ENCODE data around the gene TTC23. TPM values are rescaled to one million over a fixed set of nuclear protein-coding genes. Genes with fewer than 3 reads are reported as not detected.

TTC23 gene
- total RNA-seq, 2 experiments from 2014 or later, result 2.8 to 7.6 TPM

DNA sequence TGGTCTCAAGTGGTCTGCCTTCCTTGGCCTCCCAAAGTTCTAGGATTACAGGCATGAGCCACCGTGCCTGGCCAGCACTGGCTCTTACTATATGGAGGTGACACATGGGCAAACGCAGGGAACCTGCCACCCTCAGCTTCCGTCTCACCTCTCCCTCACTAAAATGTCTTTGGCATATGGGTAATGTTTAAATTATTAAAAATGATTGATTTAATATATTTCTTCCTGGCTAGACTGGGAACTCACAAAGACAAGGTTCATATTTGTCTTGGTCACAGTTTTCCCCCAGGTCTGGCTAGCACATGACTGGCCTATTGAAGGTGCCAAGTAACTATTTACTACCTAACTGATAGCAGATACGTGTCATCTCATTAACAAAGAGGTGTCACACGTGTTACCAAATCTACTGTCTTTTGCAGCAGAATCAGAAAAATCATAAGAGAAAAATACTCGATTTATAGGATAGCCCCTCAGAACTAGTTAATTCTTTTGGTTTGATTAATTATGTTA lies 96.3 kb downstream of the TTC23 start:
- Histone ChIP-seq H3K79me2 (ENCODE audit: insufficient read depth, low read depth, low read length) (no peaks in the 10 kb centered on the region), H3K9me3 (ENCODE audit: low read length) (no peaks in the 10 kb centered on the region), H3K36me3 (ENCODE audit: insufficient read depth, low read length) (no peaks in the 10 kb centered on the region), H2AFZ (ENCODE audit: low read length) (no peak overlapping the region), H3K9me2 (ENCODE audit: insufficient read depth, low read length) (no peaks in the 10 kb centered on the region), H3K4me2 (ENCODE audit: low read length) (no peak overlapping the region), H3K4me3 (ENCODE audit: low read depth, low read length, poor library complexity, severe bottlenecking) (no peak overlapping the region), H3K4me1 (ENCODE audit: insufficient read depth, low read length, poor library complexity, severe bottlenecking) (no peaks in the 10 kb centered on the region), H4K20me1 (ENCODE audit: insufficient read depth, low read length) (no peaks in the 10 kb centered on the region), H3K27ac (ENCODE audit: low read depth, low read length, poor library complexity, severe bottlenecking) (no peak overlapping the region)
- CTCF ChIA-PET (ENCODE audit: unreplicated experiment), result no interaction called here
- POLR2A ChIA-PET, result no interaction called here
- no peak for DNase-seq (ENCODE audit: low spot score)
- BruUV-seq (replicated peaks), result no TSS peak
- TF ChIP-seq EZH2phosphoT487 (IDR thresholded peaks at IDR 0.05; ENCODE audit: borderline replicate concordance, low read depth, low read length) (no peak), CTCF (conservative IDR thresholded peaks at IDR 0.05; ENCODE audit: low read length) (no peak)
- intact Hi-C loops (cut with micrococcal nuclease; ENCODE audit: unreplicated experiment), result no loop called here

DNA sequence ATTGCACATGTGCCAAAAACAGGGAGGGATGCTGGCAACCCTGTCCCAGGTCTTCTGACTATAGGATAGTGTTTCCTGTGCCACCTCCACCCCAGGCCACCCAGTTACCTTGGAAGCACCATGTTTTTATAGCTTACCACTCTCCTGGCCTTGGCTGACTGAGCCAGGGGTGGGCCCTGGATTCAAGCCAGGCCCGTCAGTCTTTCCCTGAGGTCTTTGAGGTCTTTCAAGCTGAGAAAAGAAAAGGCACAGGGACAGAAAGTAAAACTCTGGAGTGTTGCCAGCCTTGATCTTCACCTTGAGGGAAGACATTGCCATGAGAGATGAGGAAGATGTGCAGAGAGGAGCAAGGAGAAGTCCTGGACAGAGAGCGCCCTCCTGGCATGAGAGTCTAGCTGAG lies 98.2 kb downstream of the TTC23 start:
- ChIA-PET CTCF (ENCODE audit: unreplicated experiment) (no interaction called here), POLR2A (interaction anchor here (0.6 kb wide), 1 partner anchor 865 kb away, joined by 3 read pairs; no protein-coding TSS in a partner anchor)
- no peak overlapping the region for H3K4me2 ChIP-seq (ENCODE audit: low read length)
- no peak for TF ChIP-seq EZH2phosphoT487 (IDR thresholded peaks at IDR 0.05; ENCODE audit: borderline replicate concordance, low read depth, low read length)
- no peak for TF ChIP-seq CTCF (conservative IDR thresholded peaks at IDR 0.05; ENCODE audit: low read length)
- no peaks in the 10 kb centered on the region for H4K20me1 ChIP-seq (ENCODE audit: insufficient read depth, low read length)
- H3K36me3 ChIP-seq (ENCODE audit: insufficient read depth, low read length), result no peaks in the 10 kb centered on the region
- no TSS peak for BruUV-seq (replicated peaks)
- H3K79me2 ChIP-seq (ENCODE audit: insufficient read depth, low read depth, low read length), result no peaks in the 10 kb centered on the region
- H2AFZ ChIP-seq (ENCODE audit: low read length), result no peak overlapping the region
- no peaks in the 10 kb centered on the region for H3K9me3 ChIP-seq (ENCODE audit: low read length)
- no peaks in the 10 kb centered on the region for H3K4me1 ChIP-seq (ENCODE audit: insufficient read depth, low read length, poor library complexity, severe bottlenecking)
- no peaks in the 10 kb centered on the region for H3K9me2 ChIP-seq (ENCODE audit: insufficient read depth, low read length)
- H3K4me3 ChIP-seq (ENCODE audit: low read depth, low read length, poor library complexity, severe bottlenecking), result no peak overlapping the region
- intact Hi-C loops (cut with micrococcal nuclease; ENCODE audit: unreplicated experiment), result no loop called here
- H3K27ac ChIP-seq (ENCODE audit: low read depth, low read length, poor library complexity, severe bottlenecking), result no peak overlapping the region
- no peak for DNase-seq (ENCODE audit: low spot score)

DNA sequence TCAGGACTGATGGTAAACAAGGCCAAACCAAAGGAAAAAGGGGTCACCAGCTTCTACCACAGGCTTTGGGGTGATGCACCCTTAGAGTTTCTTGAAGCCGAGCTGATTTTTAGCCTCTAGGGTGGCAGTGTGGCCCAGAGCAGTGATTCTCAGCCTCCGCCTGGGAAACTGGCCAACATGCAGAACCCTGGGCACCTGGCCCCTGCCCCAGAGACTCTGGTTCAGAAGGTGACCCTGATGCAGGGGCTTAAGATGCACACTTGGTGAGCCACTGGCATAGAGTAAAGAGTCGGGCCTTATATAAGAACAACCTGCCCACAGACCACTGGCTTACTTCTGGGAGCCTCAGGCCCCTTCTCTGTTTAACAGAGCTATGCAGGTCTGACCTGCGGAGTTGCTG lies 100.0 kb downstream of the TTC23 start:
- no TSS peak for BruUV-seq (replicated peaks)
- no peak overlapping the region for H3K4me2 ChIP-seq (ENCODE audit: low read length)
- ChIA-PET POLR2A (no interaction called here), CTCF (ENCODE audit: unreplicated experiment) (no interaction called here)
- intact Hi-C loops (cut with micrococcal nuclease; ENCODE audit: unreplicated experiment), result no loop called here
- H2AFZ ChIP-seq (ENCODE audit: low read length), result no peak overlapping the region
- no peak overlapping the region for H3K27ac ChIP-seq (ENCODE audit: low read depth, low read length, poor library complexity, severe bottlenecking)
- H3K79me2 ChIP-seq (ENCODE audit: insufficient read depth, low read depth, low read length), result no peaks in the 10 kb centered on the region
- H3K4me1 ChIP-seq (ENCODE audit: insufficient read depth, low read length, poor library complexity, severe bottlenecking), result no peaks in the 10 kb centered on the region
- H3K36me3 ChIP-seq (ENCODE audit: insufficient read depth, low read length), result no peaks in the 10 kb centered on the region
- H3K4me3 ChIP-seq (ENCODE audit: low read depth, low read length, poor library complexity, severe bottlenecking), result no peak overlapping the region
- H3K9me3 ChIP-seq (ENCODE audit: low read length), result no peaks in the 10 kb centered on the region
- TF ChIP-seq EZH2phosphoT487 (IDR thresholded peaks at IDR 0.05; ENCODE audit: borderline replicate concordance, low read depth, low read length) (no peak), CTCF (conservative IDR thresholded peaks at IDR 0.05; ENCODE audit: low read length) (no peak)
- H4K20me1 ChIP-seq (ENCODE audit: insufficient read depth, low read length), result no peaks in the 10 kb centered on the region
- no peaks in the 10 kb centered on the region for H3K9me2 ChIP-seq (ENCODE audit: insufficient read depth, low read length)
- DNase-seq (ENCODE audit: low spot score), result no peak
